Measurements from ENCODE around the gene SLC13A5. TPM values are rescaled to one million over a fixed set of nuclear protein-coding genes. Genes with fewer than 3 reads are reported as not detected.

Gene SLC13A5
- total RNA-seq, 1 donor from 2014 or later, result 1.1 TPM

DNA sequence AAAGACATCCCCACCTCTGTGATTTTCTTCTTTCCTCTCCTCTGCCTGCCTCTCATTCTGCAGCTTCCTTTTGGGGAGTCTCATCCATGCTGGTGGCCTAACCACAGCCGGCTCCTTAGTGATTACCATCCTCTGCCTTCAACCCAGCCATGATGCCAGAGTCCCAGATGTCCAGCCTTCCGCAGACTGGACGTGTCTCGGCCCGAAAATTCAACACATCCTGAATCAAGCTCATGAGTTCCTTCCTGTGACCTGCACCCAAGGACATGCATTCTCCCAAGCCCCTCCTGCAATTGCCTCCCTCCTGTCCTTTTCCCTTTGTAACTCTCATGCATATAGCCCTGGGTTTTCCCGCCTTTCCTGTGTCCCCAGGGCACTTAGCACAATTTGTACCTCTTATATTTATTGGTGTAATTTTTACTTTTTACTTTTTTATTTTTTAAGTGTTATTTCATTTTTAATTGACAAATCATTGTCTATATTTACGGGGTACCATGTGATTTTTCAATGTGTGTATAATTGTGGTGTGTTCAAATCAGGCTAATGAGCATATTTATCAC lies 1.2 kb upstream of the SLC13A5 start:
- H3K4me3 Mint-ChIP-seq (ENCODE audit: unreplicated experiment), result peak overlapping the region; percentile 71

GRCh38 chr17:6713918-6714271 lies 726 bp upstream of the SLC13A5 start:
- peaks cover 2% of the 10 kb centered on the region for H3K36me3 Mint-ChIP-seq (ENCODE audit: low read depth)
- H3K27me3 Mint-ChIP-seq (ENCODE audit: low read depth), result peaks cover 45% of the 10 kb centered on the region
- H3K4me1 Mint-ChIP-seq (ENCODE audit: low read depth), result peaks cover 21% of the 10 kb centered on the region
- H3K9me3 Mint-ChIP-seq (ENCODE audit: low read depth), result peaks cover 14% of the 10 kb centered on the region
- TF ChIP-seq, protein P1, sequence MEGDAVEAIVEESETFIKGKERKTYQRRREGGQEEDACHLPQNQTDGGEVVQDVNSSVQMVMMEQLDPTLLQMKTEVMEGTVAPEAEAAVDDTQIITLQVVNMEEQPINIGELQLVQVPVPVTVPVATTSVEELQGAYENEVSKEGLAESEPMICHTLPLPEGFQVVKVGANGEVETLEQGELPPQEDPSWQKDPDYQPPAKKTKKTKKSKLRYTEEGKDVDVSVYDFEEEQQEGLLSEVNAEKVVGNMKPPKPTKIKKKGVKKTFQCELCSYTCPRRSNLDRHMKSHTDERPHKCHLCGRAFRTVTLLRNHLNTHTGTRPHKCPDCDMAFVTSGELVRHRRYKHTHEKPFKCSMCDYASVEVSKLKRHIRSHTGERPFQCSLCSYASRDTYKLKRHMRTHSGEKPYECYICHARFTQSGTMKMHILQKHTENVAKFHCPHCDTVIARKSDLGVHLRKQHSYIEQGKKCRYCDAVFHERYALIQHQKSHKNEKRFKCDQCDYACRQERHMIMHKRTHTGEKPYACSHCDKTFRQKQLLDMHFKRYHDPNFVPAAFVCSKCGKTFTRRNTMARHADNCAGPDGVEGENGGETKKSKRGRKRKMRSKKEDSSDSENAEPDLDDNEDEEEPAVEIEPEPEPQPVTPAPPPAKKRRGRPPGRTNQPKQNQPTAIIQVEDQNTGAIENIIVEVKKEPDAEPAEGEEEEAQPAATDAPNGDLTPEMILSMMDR (IDR thresholded peaks at IDR 0.05), result no peak
- no peak for DNase-seq (ENCODE audit: low spot score)
- no peak overlapping the region for H3K27ac Mint-ChIP-seq (ENCODE audit: unreplicated experiment)
- H3K4me3 Mint-ChIP-seq (ENCODE audit: unreplicated experiment), result peak overlapping the region; percentile 71

More for the DNA sequence above, 1.2 kb upstream of the SLC13A5 start:
- H3K36me3 Mint-ChIP-seq (ENCODE audit: low read depth), result peaks cover 2% of the 10 kb centered on the region
- peaks cover 47% of the 10 kb centered on the region for H3K27me3 Mint-ChIP-seq (ENCODE audit: low read depth)
- H3K4me1 Mint-ChIP-seq (ENCODE audit: low read depth), result peaks cover 21% of the 10 kb centered on the region
- H3K27ac Mint-ChIP-seq (ENCODE audit: unreplicated experiment), result no peak overlapping the region
- H3K9me3 Mint-ChIP-seq (ENCODE audit: low read depth), result peaks cover 14% of the 10 kb centered on the region
- TF ChIP-seq, protein P1 (IDR thresholded peaks at IDR 0.05), result no peak
- no peak for DNase-seq (ENCODE audit: low spot score)

- Mint-ChIP-seq H3K9me3 (ENCODE audit: low read depth) (peaks cover 14% of the 10 kb centered on the region), H3K4me1 (ENCODE audit: low read depth) (peaks cover 21% of the 10 kb centered on the region), H3K36me3 (ENCODE audit: low read depth) (peaks cover 2% of the 10 kb centered on the region), H3K4me3 (ENCODE audit: unreplicated experiment) (peak overlapping the region; percentile 71), H3K27me3 (ENCODE audit: low read depth) (peaks cover 51% of the 10 kb centered on the region), H3K27ac (ENCODE audit: unreplicated experiment) (no peak overlapping the region)
- no peak for DNase-seq (ENCODE audit: low spot score)
- TF ChIP-seq, protein P1 (IDR thresholded peaks at IDR 0.05), result no peak
Observed at GRCh38 chr17:6712854-6713129, 377 bp downstream of the SLC13A5 start.

GRCh38 chr17:6712058-6712853 lies 913 bp downstream of the SLC13A5 start:
- TF ChIP-seq, protein P1 (IDR thresholded peaks at IDR 0.05), result no peak
- Mint-ChIP-seq H3K9me3 (ENCODE audit: low read depth) (peaks cover 14% of the 10 kb centered on the region), H3K27ac (ENCODE audit: unreplicated experiment) (no peak overlapping the region), H3K4me1 (ENCODE audit: low read depth) (peaks cover 21% of the 10 kb centered on the region), H3K27me3 (ENCODE audit: low read depth) (peaks cover 53% of the 10 kb centered on the region), H3K4me3 (ENCODE audit: unreplicated experiment) (peak overlapping the region; percentile 71), H3K36me3 (ENCODE audit: low read depth) (peaks cover 2% of the 10 kb centered on the region)
- no peak for DNase-seq (ENCODE audit: low spot score)

GRCh38 chr17:6711681-6712057 lies 1.5 kb downstream of the SLC13A5 start:
- H3K27me3 Mint-ChIP-seq (ENCODE audit: low read depth), result peaks cover 57% of the 10 kb centered on the region
- no peak for DNase-seq (ENCODE audit: low spot score)
- H3K27ac Mint-ChIP-seq (ENCODE audit: unreplicated experiment), result no peak overlapping the region
- H3K4me3 Mint-ChIP-seq (ENCODE audit: unreplicated experiment), result no peak overlapping the region
- H3K36me3 Mint-ChIP-seq (ENCODE audit: low read depth), result peaks cover 2% of the 10 kb centered on the region
- TF ChIP-seq, protein P1 (IDR thresholded peaks at IDR 0.05), result no peak
- peaks cover 21% of the 10 kb centered on the region for H3K4me1 Mint-ChIP-seq (ENCODE audit: low read depth)
- H3K9me3 Mint-ChIP-seq (ENCODE audit: low read depth), result peaks cover 12% of the 10 kb centered on the region

Data from chondrocyte (in vitro differentiated cells).